ENCODE data around the gene SMARCAL1.

Gene SMARCAL1

DNA sequence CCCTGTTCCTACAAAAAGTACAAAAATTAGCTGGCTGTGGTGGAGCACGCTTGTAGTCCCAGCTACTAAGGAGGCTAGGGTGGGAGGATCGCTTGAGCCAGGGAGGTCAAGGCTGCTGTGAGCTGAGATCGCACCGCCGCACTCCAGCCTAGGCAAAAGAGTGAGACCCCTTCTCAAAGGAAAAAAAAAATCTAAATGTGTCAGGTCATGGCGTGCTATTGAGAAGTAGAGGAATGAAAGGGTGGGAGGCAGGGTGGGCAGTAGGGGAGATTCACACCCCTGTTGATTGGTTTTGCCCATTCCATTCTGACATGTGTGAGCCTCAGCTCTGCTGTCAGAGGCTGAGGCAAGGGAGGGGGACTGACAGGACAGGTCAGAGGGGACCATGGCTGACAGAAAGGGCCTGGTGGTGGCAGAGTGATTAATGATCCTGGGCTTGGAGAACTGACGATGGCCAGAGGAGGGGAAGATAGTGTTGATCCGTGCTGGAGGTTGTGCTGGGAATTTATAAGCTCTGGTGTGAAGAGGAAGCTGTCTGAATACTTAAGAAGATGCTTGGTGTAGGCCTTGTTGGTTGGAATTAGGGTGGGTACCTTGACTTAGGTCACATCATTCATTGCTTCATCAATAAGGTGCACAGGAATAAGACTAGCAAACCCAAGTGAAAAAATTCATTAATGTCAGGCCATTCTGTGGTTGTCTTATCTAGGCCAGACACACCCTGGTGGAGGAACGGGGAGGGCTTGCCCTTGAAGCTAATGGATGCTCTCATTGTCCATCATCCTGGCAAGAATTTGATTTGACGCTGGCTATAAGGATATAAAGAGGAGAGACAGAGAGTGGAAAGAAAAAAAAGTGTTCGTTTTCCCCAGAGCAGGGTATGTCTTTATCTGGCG is 19.1 kb upstream of the SMARCAL1 start:
- DNase-seq, result no peak

DNA sequence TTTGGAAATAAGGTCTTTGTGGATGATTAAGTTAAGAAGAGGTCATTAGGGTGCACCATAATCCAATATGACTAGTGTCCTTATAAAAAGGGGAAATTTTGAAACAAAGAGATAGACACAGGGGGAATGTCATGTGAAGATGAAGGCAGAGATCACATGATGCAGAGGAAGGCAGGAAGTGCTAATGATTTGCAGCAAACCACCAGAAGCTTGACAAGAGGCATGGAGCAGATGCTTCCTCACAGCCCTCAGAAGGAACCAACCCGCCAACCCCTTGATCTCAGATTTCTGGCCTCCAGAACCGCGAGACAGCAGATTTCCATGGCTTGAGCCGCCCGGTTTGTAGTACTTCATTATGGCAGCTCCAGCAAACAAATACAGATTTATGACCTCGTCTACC is 17.4 kb upstream of the SMARCAL1 start:
- peak; percentile 82 for DNase-seq

DNA sequence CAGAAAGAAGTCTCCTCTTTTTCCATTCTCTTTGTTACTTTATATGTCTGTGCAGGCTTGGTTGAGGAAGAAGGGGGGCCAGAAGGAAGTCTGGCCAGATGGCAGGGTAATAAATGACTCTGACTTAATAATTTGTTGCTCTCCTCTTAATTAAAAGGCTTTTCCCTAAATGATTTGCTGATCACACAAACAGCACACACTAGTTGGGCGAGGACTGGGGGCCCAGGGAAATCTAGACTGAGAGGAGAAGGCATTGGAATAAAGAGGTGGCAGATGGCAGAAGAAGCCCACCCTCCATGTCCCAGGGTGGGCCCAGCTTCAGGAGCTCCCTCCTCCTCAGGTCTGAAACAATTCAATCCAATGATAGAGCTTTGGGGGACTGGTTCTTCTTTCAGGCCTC is 12.7 kb upstream of the SMARCAL1 start:
- DNase-seq, result no peak

DNA sequence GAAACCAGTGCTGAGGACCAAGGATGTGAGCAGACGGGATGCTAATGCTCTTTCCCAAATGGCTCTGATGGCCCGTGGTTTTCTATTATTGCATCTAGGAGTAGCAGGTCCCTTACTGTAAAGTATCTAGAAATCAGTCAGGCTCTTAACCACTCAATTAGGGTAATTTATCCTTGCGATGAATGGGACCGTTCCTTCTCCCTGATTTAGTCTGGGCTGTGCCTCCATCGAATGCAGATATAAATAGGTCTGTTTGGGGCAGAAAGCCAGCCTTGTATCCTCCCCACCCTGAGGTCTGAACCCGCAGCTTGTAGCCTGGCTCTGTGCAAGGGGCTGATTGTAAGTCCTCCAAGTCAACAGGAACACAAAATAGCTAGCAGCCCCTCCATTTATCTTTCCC is 9.5 kb upstream of the SMARCAL1 start:
- DNase-seq, result no peak

DNA sequence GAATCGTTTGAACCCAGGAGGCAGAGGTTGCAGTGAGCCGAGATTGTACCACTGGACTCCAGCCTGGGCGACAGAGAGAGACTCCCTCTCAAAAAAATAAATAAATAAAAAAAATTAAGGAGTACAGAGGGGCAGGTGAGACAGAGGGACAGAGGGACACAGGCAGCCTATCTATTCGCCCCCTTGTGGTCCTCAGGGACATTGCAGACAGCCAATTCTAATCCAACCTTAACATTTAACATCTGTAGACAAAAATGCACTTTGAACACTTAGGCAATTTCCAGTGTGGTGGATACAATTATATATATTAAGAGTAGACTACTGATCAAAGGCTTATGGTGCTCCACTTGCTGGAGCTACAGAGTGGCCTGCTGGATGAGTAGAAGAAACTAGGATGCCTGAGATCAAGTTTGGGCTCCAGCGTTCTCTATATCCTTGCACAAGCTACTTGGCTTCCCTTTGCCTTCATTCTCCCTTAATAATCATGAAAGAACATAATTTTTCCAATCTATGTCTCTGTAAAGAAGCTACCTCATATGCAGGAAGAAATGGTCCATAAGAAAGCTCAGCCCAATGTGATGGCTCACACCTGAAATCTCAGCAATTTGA is 8.2 kb upstream of the SMARCAL1 start:
- peak; percentile 40 for DNase-seq

DNA sequence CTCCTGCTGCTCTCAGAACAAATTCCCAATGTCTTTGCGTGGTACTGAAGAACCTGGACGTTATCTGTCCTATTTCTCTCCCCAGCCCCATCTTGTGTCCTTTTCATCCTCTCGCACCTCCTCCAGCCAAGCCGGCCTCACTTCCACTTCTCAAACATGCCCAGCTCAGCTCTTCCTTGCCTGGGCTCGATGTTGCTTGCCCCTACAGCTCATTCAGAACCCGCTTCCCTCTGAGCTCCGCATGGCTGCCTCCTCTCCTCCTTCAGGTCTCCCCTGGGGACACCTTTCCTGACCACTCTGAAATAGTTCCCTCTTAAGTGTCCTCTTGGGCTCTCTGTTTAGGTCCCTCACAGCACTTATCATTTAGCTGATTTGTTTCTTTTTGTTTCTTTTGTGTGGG is 6.7 kb upstream of the SMARCAL1 start:
- no peak for DNase-seq

DNA sequence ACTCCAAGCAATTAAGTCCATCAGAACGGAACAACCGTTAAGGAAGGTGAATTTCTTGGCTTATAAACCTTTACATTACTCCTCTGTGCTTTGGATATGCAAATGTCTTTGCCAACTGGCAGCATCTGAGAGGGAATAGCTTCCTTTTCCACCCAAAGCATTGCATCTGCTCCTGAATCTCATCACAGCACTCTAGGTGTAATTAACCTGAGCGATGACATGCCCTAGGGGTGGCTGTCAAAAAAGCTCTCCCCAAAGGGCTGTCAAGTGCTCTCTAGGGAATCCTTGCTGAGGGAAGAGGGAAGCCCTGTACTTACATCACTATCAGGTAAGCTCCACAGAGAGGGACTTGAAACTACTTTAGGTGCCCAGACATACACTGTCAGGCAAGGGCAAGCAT is 5.5 kb upstream of the SMARCAL1 start:
- no peak for DNase-seq

DNA sequence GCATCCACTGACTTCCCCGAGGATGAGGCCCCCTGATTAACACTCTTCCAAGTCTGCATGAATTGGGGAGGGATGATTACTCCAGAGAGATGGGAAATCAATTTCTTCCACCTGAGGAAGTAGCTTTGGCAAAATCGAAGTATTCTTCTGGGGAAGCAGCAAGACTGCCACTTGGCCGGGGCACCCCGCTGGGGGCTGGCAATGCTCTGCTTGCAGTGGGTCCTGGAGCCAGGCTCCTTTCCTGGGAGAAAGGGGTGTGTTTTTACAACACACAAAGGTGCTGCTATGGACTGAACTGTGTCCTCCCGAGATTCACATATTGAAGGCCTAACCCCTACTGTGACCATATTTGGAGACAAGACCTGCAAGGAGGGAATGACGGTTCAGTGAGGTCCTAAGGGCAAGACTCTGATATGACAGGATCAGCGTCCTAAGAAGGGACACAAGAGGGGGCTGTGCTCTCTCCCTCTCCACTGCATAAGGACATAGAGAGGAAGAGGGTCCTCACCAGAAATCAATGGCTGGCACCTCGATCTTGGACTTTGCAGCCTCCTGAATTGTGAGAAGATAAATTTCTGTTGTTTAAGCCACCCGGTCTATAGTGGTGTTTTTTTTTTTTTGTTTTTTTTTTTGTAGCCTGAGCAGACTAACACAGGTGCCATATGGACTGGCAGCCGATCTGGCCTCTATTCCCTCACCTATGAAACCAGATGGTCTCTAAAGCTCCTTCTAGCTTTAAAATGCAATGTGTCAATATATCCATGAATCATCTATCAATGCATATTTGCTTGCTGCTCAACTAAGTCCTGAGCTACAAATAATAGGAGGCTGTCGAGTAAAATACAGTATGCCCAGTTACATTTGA is 3.6 kb upstream of the SMARCAL1 start:
- DNase-seq, result no peak

DNA sequence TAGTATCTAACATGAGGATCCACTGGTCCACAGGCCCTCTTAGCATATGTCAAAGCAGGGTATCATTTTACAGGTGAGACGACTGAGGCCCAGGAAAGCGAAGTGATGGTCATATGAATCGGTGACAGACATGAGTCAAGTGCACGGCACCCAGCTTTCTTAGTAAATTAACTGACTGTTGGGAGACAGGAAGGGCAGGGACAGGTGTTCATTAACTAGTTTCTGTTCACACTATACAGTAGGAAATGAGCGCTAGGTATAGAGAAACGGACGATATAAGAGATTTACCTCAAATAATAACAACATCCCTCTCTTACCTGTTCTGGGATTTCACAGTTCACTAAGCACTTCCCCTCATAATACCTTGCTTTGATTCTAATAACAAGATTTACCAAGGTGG is 1.7 kb upstream of the SMARCAL1 start:
- no peak for DNase-seq

DNA sequence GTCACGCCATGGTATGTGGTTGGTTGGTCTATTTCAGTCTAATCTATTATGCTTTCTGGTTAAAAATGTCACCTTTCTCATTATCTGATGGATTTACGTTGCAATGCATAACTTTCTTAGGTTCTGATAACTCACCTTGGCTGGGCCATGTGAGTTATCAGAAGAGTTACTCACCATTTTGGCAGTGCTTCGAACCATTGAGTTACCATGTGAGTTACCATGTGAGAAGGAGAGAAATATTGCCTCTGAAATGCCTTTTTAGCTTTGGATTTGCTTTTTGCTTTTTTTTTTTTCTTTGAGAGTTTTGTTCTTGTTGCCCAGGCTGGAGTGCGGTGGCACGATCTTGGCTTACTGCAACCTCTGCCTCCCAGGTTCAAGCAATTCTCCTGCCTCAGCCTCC is 1.6 kb downstream of the SMARCAL1 start:
- no peak for DNase-seq

DNA sequence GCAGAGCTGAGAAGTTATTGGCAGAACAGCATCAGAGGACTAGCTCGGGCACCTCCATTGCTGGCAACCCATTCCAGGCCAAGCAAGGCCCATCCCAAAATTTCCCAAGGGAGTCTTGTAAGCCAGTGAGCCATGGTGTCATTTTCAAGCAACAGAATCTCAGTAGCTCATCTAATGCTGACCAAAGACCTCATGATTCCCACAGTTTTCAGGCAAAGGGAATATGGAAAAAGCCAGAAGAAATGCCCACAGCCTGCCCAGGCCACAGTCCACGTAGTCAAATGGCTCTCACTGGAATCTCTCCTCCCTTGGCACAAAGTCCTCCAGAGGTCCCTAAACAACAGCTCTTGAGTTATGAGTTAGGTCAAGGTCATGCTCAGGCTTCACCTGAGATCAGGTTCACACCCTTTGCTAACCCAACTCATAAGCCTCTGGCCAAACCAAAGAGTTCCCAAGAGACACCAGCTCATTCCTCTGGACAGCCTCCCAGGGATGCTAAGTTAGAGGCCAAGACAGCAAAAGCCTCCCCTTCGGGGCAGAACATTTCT is 2.6 kb downstream of the SMARCAL1 start:
- no peak for DNase-seq

DNA sequence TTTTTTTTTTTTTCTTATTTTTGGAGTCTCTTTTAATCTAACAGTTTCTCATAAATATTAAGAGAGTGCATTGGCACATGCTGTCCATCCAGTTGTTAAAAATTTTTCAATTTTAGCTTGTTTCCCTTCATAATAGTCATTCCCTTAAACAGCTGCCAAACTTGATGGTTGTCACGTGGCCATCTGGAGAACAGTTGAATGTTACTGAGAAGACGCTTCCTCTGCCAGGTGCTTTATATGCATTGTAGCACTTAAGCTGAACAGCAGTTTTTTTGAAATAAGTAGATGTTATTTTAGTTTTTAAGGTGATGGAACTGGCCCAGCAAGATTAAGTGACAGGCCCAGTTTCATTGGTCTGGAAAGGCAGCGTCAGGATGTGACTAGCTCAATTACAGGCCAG is 3.3 kb downstream of the SMARCAL1 start:
- DNase-seq, result no peak

DNA sequence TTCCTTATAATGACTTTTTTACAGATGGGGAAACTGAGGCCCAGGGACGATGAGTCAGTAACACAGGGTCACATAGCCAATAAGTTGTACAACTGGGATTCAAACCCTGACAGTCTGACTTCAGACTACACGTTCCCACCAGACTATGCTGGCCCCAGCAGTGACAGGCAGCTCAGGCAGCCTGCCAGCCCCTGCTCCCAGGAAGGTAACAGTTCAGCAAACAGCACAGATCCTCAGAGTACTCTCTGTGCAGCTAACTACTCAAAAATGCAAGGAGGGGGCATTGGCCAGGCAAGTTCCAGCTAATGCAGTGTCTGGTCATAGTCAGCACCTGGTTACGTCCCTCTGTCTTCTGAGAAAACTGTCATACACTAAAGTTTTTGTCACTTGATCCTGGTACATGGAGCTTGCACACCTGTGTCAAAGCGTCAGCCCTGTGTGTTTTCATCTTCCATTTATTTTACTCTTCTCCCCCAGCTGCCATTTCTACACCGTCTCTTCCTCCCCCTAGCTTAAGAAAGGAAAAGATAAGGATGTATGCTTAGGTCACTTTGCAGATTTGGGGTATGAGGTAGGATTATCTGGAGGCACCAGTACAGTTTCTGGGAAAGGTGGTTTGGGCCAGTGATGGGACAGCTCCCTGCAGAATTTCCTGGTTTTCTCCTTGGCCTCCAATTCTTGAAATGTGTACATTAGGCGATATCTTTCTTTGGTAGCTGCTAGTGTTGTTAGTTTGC is 4.5 kb downstream of the SMARCAL1 start:
- DNase-seq, result no peak

DNA sequence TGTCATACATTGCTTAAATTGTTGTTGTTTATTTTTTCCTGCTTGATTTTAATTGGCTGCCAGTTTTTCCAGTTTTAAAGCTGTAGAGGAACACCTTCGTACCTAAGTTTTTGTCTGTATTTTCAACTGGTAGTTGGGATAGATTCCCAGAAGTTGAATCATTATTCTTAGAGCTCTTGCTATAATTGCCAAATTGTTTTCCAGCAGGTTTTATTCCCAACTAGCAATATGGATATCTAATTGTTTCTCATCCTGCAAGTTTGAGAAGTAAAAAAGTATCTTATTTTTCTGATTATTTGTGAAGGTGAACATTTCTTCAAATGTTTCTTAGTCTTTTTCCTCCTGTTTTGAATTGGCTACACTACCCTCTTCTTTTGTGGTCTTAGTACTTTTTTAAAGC is 6.7 kb downstream of the SMARCAL1 start:
- no peak for DNase-seq

DNA sequence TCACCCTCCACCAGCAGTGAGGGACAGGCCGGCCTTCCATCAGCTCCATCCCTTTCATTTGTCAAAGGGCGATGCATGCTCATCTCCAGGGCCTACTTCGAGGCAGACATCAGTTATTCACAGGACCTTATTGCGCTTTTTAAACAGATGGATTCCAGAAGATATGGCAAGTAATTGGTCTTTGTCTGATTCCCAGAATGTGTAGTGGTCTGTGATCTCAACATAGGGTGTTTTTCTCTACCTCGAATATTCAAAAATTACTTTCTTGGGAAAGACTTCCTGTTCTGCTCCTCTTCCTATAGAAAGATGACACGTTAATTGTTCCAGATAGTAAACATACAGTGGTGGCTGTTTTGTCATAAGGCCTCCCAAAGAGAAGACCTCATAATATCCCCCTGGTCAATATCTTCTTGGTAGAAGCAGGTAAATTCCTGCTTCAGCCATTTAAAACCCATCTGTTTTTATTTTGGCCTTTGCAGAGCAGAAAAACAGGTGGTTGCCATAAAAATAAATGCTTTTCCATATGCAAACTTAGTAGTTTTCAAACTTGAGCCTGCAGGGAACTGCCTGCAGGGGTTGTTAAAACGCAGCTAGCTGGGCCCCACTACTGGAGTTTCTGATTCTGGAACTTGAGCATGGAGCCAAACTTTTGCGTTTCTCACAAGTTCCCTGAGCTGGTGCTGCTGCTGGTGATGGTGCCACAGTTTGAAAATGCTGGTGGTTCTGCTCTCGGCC is 8.2 kb downstream of the SMARCAL1 start:
- no peak for DNase-seq

DNA sequence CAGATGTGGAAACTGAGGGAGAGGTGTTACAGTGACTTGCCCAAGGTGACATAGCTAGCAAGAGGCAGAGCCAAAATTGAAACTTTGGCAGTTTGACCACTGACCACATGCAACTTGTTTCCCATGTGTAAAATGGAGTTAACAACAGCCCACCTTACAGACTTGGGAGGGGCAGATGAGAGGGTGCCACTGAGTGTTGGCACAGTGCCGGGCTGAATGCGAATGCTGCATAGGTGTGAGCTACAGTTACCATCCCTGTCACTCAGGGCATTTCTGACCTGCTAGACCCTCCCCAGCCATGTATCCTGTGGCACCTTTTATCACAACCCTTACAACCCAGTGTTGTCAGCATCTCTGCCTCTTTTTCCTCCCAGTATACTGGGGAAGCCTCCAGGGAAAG is 10.8 kb downstream of the SMARCAL1 start:
- DNase-seq, result no peak

DNA sequence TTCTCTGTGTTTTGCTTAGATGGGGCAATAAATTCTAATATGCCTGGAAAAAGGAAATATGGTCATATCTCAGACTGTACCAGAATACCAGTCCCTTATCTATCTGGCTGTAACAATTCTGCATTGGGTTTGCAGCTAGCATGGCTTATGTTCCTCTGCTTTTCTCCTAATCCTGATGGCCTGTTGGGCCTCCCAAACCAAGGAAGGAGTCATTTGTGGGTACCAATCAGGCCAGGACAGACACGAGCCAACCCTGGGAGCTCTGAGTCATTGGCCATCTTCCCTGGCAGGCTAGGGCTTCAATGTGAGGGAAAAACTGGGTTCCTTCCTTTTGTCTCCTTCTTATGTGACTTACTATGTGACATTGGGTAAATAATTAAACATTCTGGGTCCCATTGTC is 12.0 kb downstream of the SMARCAL1 start:
- no peak for DNase-seq

DNA sequence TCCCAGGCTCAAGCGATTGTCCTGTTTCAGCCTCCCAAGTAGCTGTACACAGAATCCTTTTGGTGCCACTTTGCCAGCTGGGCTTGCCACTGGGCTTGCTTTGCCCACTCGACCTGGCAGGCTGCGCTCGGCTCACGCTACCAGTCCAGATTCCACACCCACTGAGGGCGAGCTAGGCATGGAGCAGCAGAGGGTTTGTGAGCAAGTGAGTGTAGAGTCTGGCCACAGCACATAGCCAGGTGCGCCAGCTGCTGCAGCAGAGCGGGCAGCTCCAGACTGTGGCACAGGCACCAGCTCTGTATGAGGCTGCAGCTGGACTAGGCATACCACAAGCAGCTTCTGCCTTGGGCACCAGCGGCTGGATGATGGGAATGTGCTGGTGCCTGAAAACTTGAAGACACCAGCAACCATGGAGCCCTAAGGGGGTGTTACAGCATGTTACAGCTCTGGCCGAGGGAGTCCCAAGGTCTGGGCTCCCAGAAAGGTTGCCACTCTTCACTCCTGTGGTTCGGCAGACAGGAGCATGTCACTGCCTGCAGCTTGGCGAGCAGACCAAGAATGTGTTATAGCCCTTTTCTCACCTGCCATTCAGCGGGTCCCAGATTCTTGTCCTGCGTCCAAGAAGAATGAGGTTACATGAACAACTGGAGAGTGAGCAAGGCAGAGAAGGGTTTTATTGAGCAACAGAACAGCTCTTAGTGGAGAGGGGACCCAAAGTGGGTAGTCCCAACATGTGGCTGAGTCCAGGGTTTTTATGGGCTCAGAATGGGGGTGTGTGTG is 12.9 kb downstream of the SMARCAL1 start:
- no peak for DNase-seq

DNA sequence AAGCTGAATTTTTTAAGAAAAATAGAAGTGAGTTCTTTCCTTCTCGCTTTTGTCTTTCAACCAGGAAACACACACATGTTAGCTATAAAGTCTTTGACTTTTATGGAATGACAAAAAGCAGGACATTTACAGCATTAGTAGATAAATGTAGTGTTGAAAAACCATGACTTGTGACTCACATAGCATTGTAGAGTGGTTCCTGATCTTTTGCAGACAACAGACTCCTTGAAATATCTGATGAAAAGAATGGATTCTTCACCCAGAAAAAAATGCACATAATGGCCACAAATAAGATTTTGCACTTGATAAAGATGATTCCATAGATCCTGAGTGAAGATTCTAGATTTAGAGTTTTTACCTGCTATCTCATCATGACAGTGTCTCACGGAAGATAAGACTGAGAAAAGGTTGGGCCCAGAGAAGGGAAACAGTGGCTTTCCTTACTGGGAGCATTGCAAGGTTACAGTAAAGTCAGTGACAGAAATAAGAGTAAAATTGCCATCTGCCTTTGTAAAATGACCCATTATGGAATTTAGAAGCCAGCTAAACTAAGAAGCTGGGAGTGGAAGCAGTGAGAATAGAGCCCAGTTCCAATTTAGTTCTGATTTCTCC is 14.0 kb downstream of the SMARCAL1 start:
- no peak for DNase-seq

DNA sequence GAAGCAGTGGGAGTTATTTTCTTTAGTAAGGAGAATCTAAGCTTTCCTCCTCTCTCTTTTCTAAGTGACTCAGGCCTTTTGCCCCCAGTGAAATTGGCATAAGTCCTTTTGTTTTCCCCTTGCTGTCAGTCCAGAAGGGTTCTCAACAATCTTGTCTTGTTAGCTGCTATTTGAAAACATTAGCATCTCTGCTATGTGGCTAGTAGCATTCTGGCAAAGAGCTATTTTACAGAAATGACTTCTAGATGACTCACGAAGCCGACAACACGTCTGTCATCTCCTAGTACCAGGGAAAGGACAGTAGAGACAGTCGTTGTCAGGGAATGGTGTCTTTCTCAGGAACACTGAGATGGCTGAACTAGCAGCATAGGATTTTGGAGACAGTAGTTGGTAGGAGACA is 14.7 kb downstream of the SMARCAL1 start:
- no peak for DNase-seq
